HCT116 (cell line): Measurements from ENCODE around the gene HERC2. TPM values are rescaled to one million over a fixed set of nuclear protein-coding genes. Genes with fewer than 3 reads are reported as not detected.

Experiments used
- ATAC-seq: fragments of 200-7000 bp; cut with Tn5 transposase; 2 replicates; pipeline ENCODE4 v1.9.1; 2020; ENCODE audit warnings: mild to moderate bottlenecking, moderate library complexity
- BruUV-seq: library from RNA; stranded (reverse); fragments of 400-500 nt; replicated peaks from 2 replicates; lab custom pipeline; 2021; lab: Mats Ljungman, UMichigan
- CTCF ChIA-PET: fragments of 300-600 bp; sonication (Branson Sonifier 250); formaldehyde crosslinking; loops from one replicate; lab custom pipeline; 2021; ENCODE audit warnings: antibody characterized with exemption; lab: Charles Lee
- POLR2A ChIA-PET: fragments of 300-600, 350-600 bp; sonication (Branson Sonifier 250); formaldehyde crosslinking; loops from one replicate; lab custom pipeline; 2021; ENCODE audit warnings: antibody characterized with exemption; lab: Charles Lee
- RAD21 ChIA-PET, 2 experiments: fragments of 300-600 bp; sonication (Branson Sonifier 250); formaldehyde crosslinking; loops; one replicate each; lab custom pipeline; 2023; ENCODE audit warnings: low total read pairs in 2 of 2; ENCODE audit not compliant: uncharacterized antibody in 2 of 2, unreplicated experiment in 2 of 2, low non-redundant PET in 1 of 2; lab: Charles Lee
- DNase-seq: peaks from one replicate; pipeline ENCODE4 v3.0.0-alpha.2; 2010; ENCODE audit warnings: low read depth, low spot score
- H2AFZ ChIP-seq: fragments of 200-600 bp; shearing (Covaris generic), sonication (generic); 2 replicates; pipeline ENCODE4 v1.6.1; 2017; ENCODE audit warnings: low read depth, mixed run types, mixed read lengths, antibody characterized with exemption, low read length; ENCODE audit not compliant: poor library complexity, severe bottlenecking
- H3K27ac ChIP-seq: 2 replicates; pipeline ENCODE4 v1.5.1; 2012; ENCODE audit warnings: low read depth, low read length
- H3K27me3 ChIP-seq: fragments of 200-600 bp; sonication (generic); 2 replicates; pipeline ENCODE4 v1.6.1; 2016; ENCODE audit warnings: mixed run types, low read length, mixed read lengths; ENCODE audit not compliant: insufficient read depth
- H3K36me3 ChIP-seq, 2 experiments: fragments of 200-500 bp in 1 of 2; fragments of 200-600 bp in 1 of 2; sonication (Bioruptor generic) in 1 of 2; sonication (generic) in 1 of 2; 2 replicates each; pipeline versions ENCODE4 v1.5.1 to v1.6.1; 2014 to 2016; ENCODE audit warnings: low read length in 2 of 2, inconsistent platforms in 1 of 2, mixed read lengths in 1 of 2, mixed run types in 1 of 2; ENCODE audit not compliant: insufficient read depth in 2 of 2, control insufficient read depth in 1 of 2
- H3K4me1 ChIP-seq, 2 experiments: fragments of 200-600 bp in 1 of 2; sonication (generic) in 1 of 2; 2 replicates each; pipeline versions ENCODE4 v1.5.1 to v1.6.1; 2012 to 2017; ENCODE audit warnings: low read length in 2 of 2, inconsistent platforms in 1 of 2, mild to moderate bottlenecking in 1 of 2, mixed read lengths in 1 of 2, mixed run types in 1 of 2, moderate library complexity in 1 of 2; ENCODE audit not compliant: insufficient read depth in 2 of 2, control insufficient read depth in 1 of 2
- H3K4me2 ChIP-seq: fragments of 200-600 bp; sonication (generic); 2 replicates; pipeline ENCODE4 v1.6.1; 2017; ENCODE audit warnings: mixed run types, low read length, mixed read lengths
- H3K4me3 ChIP-seq, 2 experiments: fragments of 200-600 bp in 1 of 2; sonication (generic) in 1 of 2; replicated peaks in 1 of 2; 2 replicates each; pipeline ENCODE4 v1.5.1; 2011 to 2016; ENCODE audit warnings: low read length in 2 of 2, control low read depth in 1 of 2, low read depth in 1 of 2, mild to moderate bottlenecking in 1 of 2, mixed read lengths in 1 of 2, mixed run types in 1 of 2
- H3K79me2 ChIP-seq: fragments of 200-600 bp; sonication (generic); 2 replicates; pipeline ENCODE4 v1.6.1; 2017; ENCODE audit warnings: mild to moderate bottlenecking, mixed run types, low read length, moderate library complexity, mixed read lengths; ENCODE audit not compliant: insufficient read depth
- H3K9ac ChIP-seq: fragments of 200-600 bp; sonication (generic); 2 replicates; pipeline ENCODE4 v1.6.1; 2016; ENCODE audit warnings: low read length, mixed read lengths
- H3K9me2 ChIP-seq: fragments of 200-600 bp; sonication (generic), shearing (Covaris generic); 2 replicates; pipeline ENCODE4 v1.6.1; 2017; ENCODE audit warnings: mixed run types, mild to moderate bottlenecking, moderate library complexity; ENCODE audit not compliant: insufficient read depth
- H3K9me3 ChIP-seq, 2 experiments: fragments of 200-500 bp in 1 of 2; fragments of 200-600 bp in 1 of 2; sonication (Bioruptor generic) in 1 of 2; sonication (generic) in 1 of 2; 2 replicates each; pipeline ENCODE4 v1.6.1; 2014 to 2017; ENCODE audit warnings: low read length in 2 of 2, mixed read lengths in 2 of 2, inconsistent platforms in 1 of 2, low read depth in 1 of 2, mild to moderate bottlenecking in 1 of 2, mixed run types in 1 of 2, moderate library complexity in 1 of 2; ENCODE audit not compliant: control insufficient read depth in 1 of 2, insufficient read depth in 1 of 2
- H4K20me1 ChIP-seq: fragments of 200-600 bp; sonication (generic), shearing (Covaris generic); 2 replicates; pipeline ENCODE4 v1.6.1; 2017; ENCODE audit warnings: mixed run types, mild to moderate bottlenecking, moderate library complexity; ENCODE audit not compliant: insufficient read depth
- ATF3 ChIP-seq: IDR thresholded peaks from 2 replicates; pipeline ENCODE4 v1.6.1; 2012
- CBX3 ChIP-seq: IDR thresholded peaks from 2 replicates; pipeline ENCODE4 v1.6.1; 2012; ENCODE audit warnings: low read depth
- ELF1 ChIP-seq: IDR thresholded peaks from 2 replicates; pipeline ENCODE4 v1.6.1; 2012; ENCODE audit warnings: low read depth, borderline replicate concordance
- EZH2 ChIP-seq: fragments of 200-600 bp; sonication (generic); IDR thresholded peaks from 2 replicates; pipeline ENCODE4 v1.6.1; 2017; ENCODE audit warnings: antibody characterized with exemption, mixed run types
- FOSL1 ChIP-seq: IDR thresholded peaks from 2 replicates; pipeline ENCODE4 v1.6.1; 2012; ENCODE audit warnings: low read depth
- MAX ChIP-seq: IDR thresholded peaks from 2 replicates; pipeline ENCODE4 v1.6.1; 2012
- POLR2A ChIP-seq: IDR thresholded peaks from 2 replicates; pipeline ENCODE4 v1.7.0; 2011; ENCODE audit warnings: borderline replicate concordance; ENCODE audit not compliant: insufficient read depth, insufficient read length; ENCODE audit errors: extremely low read depth
- RAD21 ChIP-seq: IDR thresholded peaks from 2 replicates; pipeline ENCODE4 v1.6.1; 2012; ENCODE audit warnings: low read depth, mild to moderate bottlenecking
- REST ChIP-seq: IDR thresholded peaks from 2 replicates; pipeline ENCODE4 v1.6.1; 2012; ENCODE audit warnings: low read depth
- SIN3A ChIP-seq: IDR thresholded peaks from 2 replicates; pipeline ENCODE4 v1.6.1; 2012; ENCODE audit warnings: low read depth
- SRF ChIP-seq: IDR thresholded peaks from 2 replicates; pipeline ENCODE4 v1.6.1; 2012; ENCODE audit warnings: low read depth
- TCF7L2 ChIP-seq: IDR thresholded peaks from 2 replicates; pipeline ENCODE4 v1.7.0; 2011; ENCODE audit warnings: borderline replicate concordance, inconsistent platforms; ENCODE audit not compliant: insufficient read depth, insufficient read length; ENCODE audit errors: extremely low read depth
- YY1 ChIP-seq: IDR thresholded peaks from 2 replicates; pipeline ENCODE4 v1.6.1; 2011; ENCODE audit warnings: low read length, low read depth, moderate library complexity, mild to moderate bottlenecking; ENCODE audit not compliant: insufficient replicate concordance; ENCODE audit errors: extremely low read depth
- ZBTB33 ChIP-seq: IDR thresholded peaks from 2 replicates; pipeline ENCODE4 v1.6.1; 2011; ENCODE audit warnings: mild to moderate bottlenecking, low read length, moderate library complexity; ENCODE audit not compliant: insufficient replicate concordance; ENCODE audit errors: extremely low read depth
- ZFX ChIP-seq: fragments of 450-650 bp; IDR thresholded peaks from 2 replicates; pipeline ENCODE4 v1.6.1; 2017
- ZNF274 ChIP-seq: fragments of 200-500 bp; sonication (Bioruptor generic); IDR thresholded peaks from 2 replicates; pipeline ENCODE4 v1.6.1; 2014; ENCODE audit warnings: mild to moderate bottlenecking, low read depth, low read length, inconsistent platforms
- intact Hi-C: fragments of 100-400 bp; cut with micrococcal nuclease; formaldehyde crosslinking; loops from 2 replicates; pipeline ENCODE4 v1.10.0; 2022
- total RNA-seq: library from RNA; stranded (reverse); gene quantifications from one replicate; pipeline ENCODE4 v1.2.1, GENCODE V29; 2021; ENCODE audit not compliant: unreplicated experiment

The HERC2 gene
- total RNA-seq, 1 experiment from 2014 or later, result 55.5 TPM

- intact Hi-C loops, result no loop called here
Observed at GRCh38 chr15:28103831-28104230, 218.1 kb downstream of the HERC2 start.

GRCh38 chr15:28101983-28102441 is 220.0 kb downstream of the HERC2 start:
- no peak for ATAC-seq
- RAD21 ChIA-PET, result no interaction called here
- Histone ChIP-seq H3K4me1 (no peaks in the 10 kb centered on the region), H3K4me2 (no peak overlapping the region), H4K20me1 (no peaks in the 10 kb centered on the region), H3K9ac (no peak overlapping the region), H3K27ac (no peak overlapping the region), H3K79me2 (no peaks in the 10 kb centered on the region), H3K27me3 (no peaks in the 10 kb centered on the region), H2AFZ (no peak overlapping the region), H3K9me2 (no peaks in the 10 kb centered on the region), H3K36me3 (no peaks in the 10 kb centered on the region), H3K4me3 (no peak overlapping the region), H3K9me3 (no peaks in the 10 kb centered on the region)
- BruUV-seq, result no TSS peak
- DNase-seq, result no peak
- POLR2A ChIA-PET, result no interaction called here
- CTCF ChIA-PET, result no interaction called here
- intact Hi-C loops, result no loop called here
- TF ChIP-seq REST, result no peak
- TF ChIP-seq MAX, result no peak
- TF ChIP-seq RAD21, result no peak
- TF ChIP-seq YY1, result no peak
- no peak for TF ChIP-seq POLR2A
- TF ChIP-seq ATF3, result no peak
- no peak for TF ChIP-seq SRF
- no peak for TF ChIP-seq ELF1
- TF ChIP-seq TCF7L2, result no peak
- TF ChIP-seq EZH2, result no peak
- TF ChIP-seq SIN3A, result no peak
- TF ChIP-seq ZBTB33, result no peak
- TF ChIP-seq ZNF274, result no peak

More at GRCh38 chr15:28103831-28104230, 218.1 kb downstream of the HERC2 start:
- no TSS peak for BruUV-seq
- no peaks in the 10 kb centered on the region for H3K36me3 ChIP-seq
- H2AFZ ChIP-seq, result no peak overlapping the region
- H3K4me2 ChIP-seq, result no peak overlapping the region
- H3K4me1 ChIP-seq, result no peaks in the 10 kb centered on the region
- no peaks in the 10 kb centered on the region for H3K27me3 ChIP-seq
- H3K9me3 ChIP-seq, result no peaks in the 10 kb centered on the region
- no peak overlapping the region for H3K27ac ChIP-seq
- H3K9me2 ChIP-seq, result no peaks in the 10 kb centered on the region
- no peak overlapping the region for H3K9ac ChIP-seq
- ChIA-PET RAD21 (no interaction called here), CTCF (no interaction called here), POLR2A (no interaction called here)
- no peaks in the 10 kb centered on the region for H3K79me2 ChIP-seq
- H4K20me1 ChIP-seq, result no peaks in the 10 kb centered on the region
- ATAC-seq (no peak), DNase-seq (no peak)
- TF ChIP-seq POLR2A (no peak), ZNF274 (no peak), FOSL1 (no peak), ZFX (no peak), CBX3 (no peak)
- H3K4me3 ChIP-seq, result no peak overlapping the region
